ENCODE results near the gene GIGYF2. TPM values are rescaled to one million over a fixed set of nuclear protein-coding genes. Genes with fewer than 3 reads are reported as not detected.

Gene GIGYF2
- total and polyA plus RNA-seq, 2 of the 13 experiments (the other 11 are each of a cell fraction or from before 2014, with no cell fraction given), result 44.9 to 73.5 TPM

DNA sequence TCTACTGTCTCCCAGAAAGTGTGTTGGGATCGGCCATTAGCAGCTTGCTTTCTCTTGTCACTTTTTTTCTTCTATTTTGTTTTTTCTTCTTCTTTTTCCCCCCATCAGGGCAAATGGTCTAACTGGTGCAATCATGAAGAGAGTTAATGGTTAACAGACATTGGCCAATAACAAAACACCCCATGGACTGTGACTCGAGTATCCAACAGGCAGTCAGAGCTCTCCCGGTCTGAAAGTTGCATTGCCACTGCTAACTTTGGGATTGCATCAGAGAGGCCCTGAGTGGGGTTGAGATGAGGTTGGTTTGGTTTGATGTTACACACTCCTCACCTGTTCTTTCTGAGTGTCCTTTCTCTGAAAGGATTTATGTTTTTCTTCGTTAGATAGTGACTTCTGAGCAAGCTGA is 160.0 kb downstream of the GIGYF2 start (continued):
- TF ChIP-seq ZNF891 (CRISPR knock-in tag; IDR thresholded peaks at IDR 0.05), result no peak
- peak; percentile 94 for TF ChIP-seq KDM6A (CRISPR knock-in tag; IDR thresholded peaks at IDR 0.05; ENCODE audit: low read depth)
- no peak for TF ChIP-seq ZNF550 (CRISPR knock-in tag; IDR thresholded peaks at IDR 0.05; ENCODE audit: borderline replicate concordance)
- TF ChIP-seq SETDB1 (CRISPR knock-in tag; IDR thresholded peaks at IDR 0.05; ENCODE audit: borderline replicate concordance), result no peak
- TF ChIP-seq CBFB (CRISPR knock-in tag; IDR thresholded peaks at IDR 0.05), result peak; percentile 75
- TF ChIP-seq NBN (conservative IDR thresholded peaks at IDR 0.05), result no peak
- no peak for TF ChIP-seq SP2 (CRISPR knock-in tag; IDR thresholded peaks at IDR 0.05)
- TF ChIP-seq FOXC1 (CRISPR knock-in tag; IDR thresholded peaks at IDR 0.05; ENCODE audit: borderline replicate concordance), result peak; percentile 76
- TF ChIP-seq HES4 (CRISPR knock-in tag; IDR thresholded peaks at IDR 0.05; ENCODE audit: borderline replicate concordance), result no peak
- TF ChIP-seq NCOR1 (IDR thresholded peaks at IDR 0.05; ENCODE audit: borderline replicate concordance, low read length), result peak; percentile 93; the same call in 1 of the 2 replicates
- TF ChIP-seq, protein P1, sequence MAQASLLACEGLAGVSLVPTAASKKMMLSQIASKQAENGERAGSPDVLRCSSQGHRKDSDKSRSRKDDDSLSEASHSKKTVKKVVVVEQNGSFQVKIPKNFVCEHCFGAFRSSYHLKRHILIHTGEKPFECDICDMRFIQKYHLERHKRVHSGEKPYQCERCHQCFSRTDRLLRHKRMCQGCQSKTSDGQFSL (CRISPR knock-in tag; IDR thresholded peaks at IDR 0.05), result peak; percentile 65; the same call in 1 of the 2 replicates
- TF ChIP-seq HNRNPUL1 (IDR thresholded peaks at IDR 0.05; ENCODE audit: low read depth, low read length), result peak; percentile 88; the same call in 1 of the 2 replicates
- no peak; the same call in 1 of the 2 replicates for TF ChIP-seq MYNN (CRISPR knock-in tag; IDR thresholded peaks at IDR 0.05; ENCODE audit: low read depth)
- peak; percentile 80 for TF ChIP-seq YEATS4 (CRISPR knock-in tag; IDR thresholded peaks at IDR 0.05; ENCODE audit: borderline replicate concordance)
- no peak for TF ChIP-seq ZNF343 (CRISPR knock-in tag; IDR thresholded peaks at IDR 0.05)
- no peak for TF ChIP-seq ZNF672 (CRISPR knock-in tag; IDR thresholded peaks at IDR 0.05)
- peak; percentile 94 for TF ChIP-seq BCL6 (CRISPR knock-in tag; IDR thresholded peaks at IDR 0.05)
- no peak for TF ChIP-seq MZF1 (CRISPR knock-in tag; IDR thresholded peaks at IDR 0.05; ENCODE audit: borderline replicate concordance)
- no peak for TF ChIP-seq EZH2 (conservative IDR thresholded peaks at IDR 0.05; ENCODE audit: low read depth, low read length)
- no peak for TF ChIP-seq POLR2AphosphoS2 (IDR thresholded peaks at IDR 0.05; ENCODE audit: low read depth, low read length)
- TF ChIP-seq, protein P2, sequence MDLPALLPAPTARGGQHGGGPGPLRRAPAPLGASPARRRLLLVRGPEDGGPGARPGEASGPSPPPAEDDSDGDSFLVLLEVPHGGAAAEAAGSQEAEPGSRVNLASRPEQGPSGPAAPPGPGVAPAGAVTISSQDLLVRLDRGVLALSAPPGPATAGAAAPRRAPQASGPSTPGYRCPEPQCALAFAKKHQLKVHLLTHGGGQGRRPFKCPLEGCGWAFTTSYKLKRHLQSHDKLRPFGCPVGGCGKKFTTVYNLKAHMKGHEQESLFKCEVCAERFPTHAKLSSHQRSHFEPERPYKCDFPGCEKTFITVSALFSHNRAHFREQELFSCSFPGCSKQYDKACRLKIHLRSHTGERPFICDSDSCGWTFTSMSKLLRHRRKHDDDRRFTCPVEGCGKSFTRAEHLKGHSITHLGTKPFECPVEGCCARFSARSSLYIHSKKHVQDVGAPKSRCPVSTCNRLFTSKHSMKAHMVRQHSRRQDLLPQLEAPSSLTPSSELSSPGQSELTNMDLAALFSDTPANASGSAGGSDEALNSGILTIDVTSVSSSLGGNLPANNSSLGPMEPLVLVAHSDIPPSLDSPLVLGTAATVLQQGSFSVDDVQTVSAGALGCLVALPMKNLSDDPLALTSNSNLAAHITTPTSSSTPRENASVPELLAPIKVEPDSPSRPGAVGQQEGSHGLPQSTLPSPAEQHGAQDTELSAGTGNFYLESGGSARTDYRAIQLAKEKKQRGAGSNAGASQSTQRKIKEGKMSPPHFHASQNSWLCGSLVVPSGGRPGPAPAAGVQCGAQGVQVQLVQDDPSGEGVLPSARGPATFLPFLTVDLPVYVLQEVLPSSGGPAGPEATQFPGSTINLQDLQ (CRISPR knock-in tag; IDR thresholded peaks at IDR 0.05), result no peak
- TF ChIP-seq AGO1 (IDR thresholded peaks at IDR 0.05; ENCODE audit: low read depth, low read length, poor library complexity, severe bottlenecking), result no peak
- no peak for TF ChIP-seq MAFF (IDR thresholded peaks at IDR 0.05; ENCODE audit: low read depth, low read length)
- peak; percentile 63; the same call in 1 of the 2 replicates for TF ChIP-seq KDM2A (CRISPR knock-in tag; IDR thresholded peaks at IDR 0.05; ENCODE audit: borderline replicate concordance, low read depth)
- TF ChIP-seq, protein P3, sequence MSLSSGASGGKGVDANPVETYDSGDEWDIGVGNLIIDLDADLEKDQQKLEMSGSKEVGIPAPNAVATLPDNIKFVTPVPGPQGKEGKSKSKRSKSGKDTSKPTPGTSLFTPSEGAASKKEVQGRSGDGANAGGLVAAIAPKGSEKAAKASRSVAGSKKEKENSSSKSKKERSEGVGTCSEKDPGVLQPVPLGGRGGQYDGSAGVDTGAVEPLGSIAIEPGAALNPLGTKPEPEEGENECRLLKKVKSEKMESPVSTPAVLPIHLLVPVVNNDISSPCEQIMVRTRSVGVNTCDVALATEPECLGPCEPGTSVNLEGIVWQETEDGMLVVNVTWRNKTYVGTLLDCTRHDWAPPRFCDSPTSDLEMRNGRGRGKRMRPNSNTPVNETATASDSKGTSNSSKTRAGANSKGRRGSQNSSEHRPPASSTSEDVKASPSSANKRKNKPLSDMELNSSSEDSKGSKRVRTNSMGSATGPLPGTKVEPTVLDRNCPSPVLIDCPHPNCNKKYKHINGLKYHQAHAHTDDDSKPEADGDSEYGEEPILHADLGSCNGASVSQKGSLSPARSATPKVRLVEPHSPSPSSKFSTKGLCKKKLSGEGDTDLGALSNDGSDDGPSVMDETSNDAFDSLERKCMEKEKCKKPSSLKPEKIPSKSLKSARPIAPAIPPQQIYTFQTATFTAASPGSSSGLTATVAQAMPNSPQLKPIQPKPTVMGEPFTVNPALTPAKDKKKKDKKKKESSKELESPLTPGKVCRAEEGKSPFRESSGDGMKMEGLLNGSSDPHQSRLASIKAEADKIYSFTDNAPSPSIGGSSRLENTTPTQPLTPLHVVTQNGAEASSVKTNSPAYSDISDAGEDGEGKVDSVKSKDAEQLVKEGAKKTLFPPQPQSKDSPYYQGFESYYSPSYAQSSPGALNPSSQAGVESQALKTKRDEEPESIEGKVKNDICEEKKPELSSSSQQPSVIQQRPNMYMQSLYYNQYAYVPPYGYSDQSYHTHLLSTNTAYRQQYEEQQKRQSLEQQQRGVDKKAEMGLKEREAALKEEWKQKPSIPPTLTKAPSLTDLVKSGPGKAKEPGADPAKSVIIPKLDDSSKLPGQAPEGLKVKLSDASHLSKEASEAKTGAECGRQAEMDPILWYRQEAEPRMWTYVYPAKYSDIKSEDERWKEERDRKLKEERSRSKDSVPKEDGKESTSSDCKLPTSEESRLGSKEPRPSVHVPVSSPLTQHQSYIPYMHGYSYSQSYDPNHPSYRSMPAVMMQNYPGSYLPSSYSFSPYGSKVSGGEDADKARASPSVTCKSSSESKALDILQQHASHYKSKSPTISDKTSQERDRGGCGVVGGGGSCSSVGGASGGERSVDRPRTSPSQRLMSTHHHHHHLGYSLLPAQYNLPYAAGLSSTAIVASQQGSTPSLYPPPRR (CRISPR knock-in tag; IDR thresholded peaks at IDR 0.05; ENCODE audit: borderline replicate concordance), result peak; percentile 60; the same call in 1 of the 2 replicates
